Left lung (tissue), 10 donors: Measurements from ENCODE around the gene DDX51. TPM values are rescaled to one million over a fixed set of nuclear protein-coding genes. Genes with fewer than 3 reads are reported as not detected.

ENCODE experiments used
- ATAC-seq: fragments of 200-7000 bp; cut with Tn5 transposase; one replicate; pipeline ENCODE4 v1.9.1; 2020; ENCODE audit warnings: moderate library complexity
- DNase-seq, 4 donors: peaks; one replicate each; pipeline ENCODE4 v3.0.0-alpha.2; 2013 to 2020
- H3K27ac ChIP-seq, 2 donors: fragments of 200-600 bp; sonication (generic) in 1 of 2; one replicate each; pipeline versions ENCODE4 v1.5.0 to v1.8.0; 2020 to 2021
- H3K27me3 ChIP-seq, 2 donors: fragments of 200-600 bp; sonication (generic) in 1 of 2; one replicate each; pipeline versions ENCODE4 v1.5.0 to v1.8.0; 2020 to 2021
- H3K36me3 ChIP-seq, 2 donors: fragments of 200-600 bp; sonication (generic) in 1 of 2; one replicate each; pipeline versions ENCODE4 v1.5.0 to v1.8.0; 2020 to 2021
- H3K4me1 ChIP-seq, 2 donors: fragments of 200-600 bp; one replicate each; pipeline ENCODE4 v1.8.0; 2021
- H3K4me3 ChIP-seq, 2 donors: fragments of 200-600 bp; sonication (generic) in 1 of 2; one replicate each; pipeline versions ENCODE4 v1.5.0 to v1.8.0; 2020 to 2021; ENCODE audit warnings: mild to moderate bottlenecking in 1 of 2
- H3K9me3 ChIP-seq, 2 donors: fragments of 200-600 bp; sonication (generic) in 1 of 2; one replicate each; pipeline versions ENCODE4 v1.5.0 to v1.8.0; 2020 to 2021
- intact Hi-C, 2 donors: fragments of 100-400 bp; cut with DNase I; formaldehyde crosslinking; loops; one replicate each; pipeline versions ENCODE4 v1.11.2 to v1.14.2; 2022
- polyA plus RNA-seq, 6 donors: library from polyadenylated mRNA; unstranded; fragments of 120-200 nt; gene quantifications; one replicate each; pipeline ENCODE4 v1.2.1, GENCODE V29; 2013; ENCODE audit not compliant: insufficient read length in 6 of 6
- total RNA-seq, 2 donors: library from RNA; stranded (reverse); fragmentation: NEBNext Ultra II Directional; extraction: Animal tissue kit (Norgen Biotek cat#: 25700); gene quantifications; one replicate each; pipeline ENCODE4 v1.2.1, GENCODE V29; 2021
- TF ChIP-seq, protein P1 (sequence below), 2 donors: fragments of 200-600 bp; sonication (generic) in 1 of 2; IDR thresholded peaks; one replicate each; pipeline versions ENCODE4 v1.5.0 to v1.8.0; 2021; ENCODE audit warnings: antibody characterized with exemption in 2 of 2
- donor health status: DM: no; HTN: yes; CAD: no.
- donor health status: DM: no; HTN: no; CAD: no.

Gene DDX51
- total and polyA plus RNA-seq, 8 donors = 11.7 to 27.6 (median 18.6) TPM

DNA sequence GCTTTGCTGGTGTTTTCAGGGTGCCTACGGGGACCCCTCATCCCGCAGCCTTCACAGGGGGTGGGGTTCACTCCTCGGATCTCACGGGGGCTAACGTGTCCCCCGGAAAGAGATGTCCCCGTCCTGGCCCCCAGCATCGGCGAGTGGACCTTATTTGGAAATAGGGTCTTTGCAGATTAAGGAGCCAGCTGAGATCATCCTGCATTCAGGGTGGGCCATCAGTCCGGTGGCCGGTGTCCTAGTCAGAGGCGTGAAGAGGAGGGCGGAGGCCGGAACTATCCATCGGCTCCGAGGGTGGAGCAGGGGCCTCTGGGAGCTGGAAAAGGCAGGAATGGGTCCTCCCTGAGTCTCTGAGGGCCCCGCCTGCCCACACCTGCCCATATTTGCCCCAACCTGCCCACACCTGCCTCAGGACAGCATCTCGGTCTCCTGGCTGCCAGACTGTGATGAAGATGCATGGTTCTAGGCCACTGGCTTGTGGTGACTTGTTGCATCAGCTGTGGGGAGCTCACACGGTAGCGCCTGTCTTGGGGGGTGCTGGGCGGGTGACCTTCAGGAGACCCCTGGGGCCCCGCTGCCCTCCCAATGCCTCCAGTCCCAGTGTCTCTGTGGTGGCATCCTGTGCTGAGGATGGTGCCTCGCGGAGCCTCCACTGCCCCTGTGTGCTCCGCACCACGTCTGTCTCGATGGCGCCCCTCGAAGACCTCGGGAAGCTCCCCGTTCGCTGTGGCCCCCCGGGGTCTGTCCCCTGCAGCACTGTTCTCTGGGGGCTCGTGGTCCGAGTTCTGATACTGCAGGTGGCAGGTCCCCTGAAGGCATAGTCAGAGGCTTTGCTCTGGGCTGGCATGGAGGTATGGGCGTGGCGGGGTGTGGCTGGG lies 14.8 kb upstream of the DDX51 start:
- intact Hi-C loops = no loop called here
- Histone ChIP-seq H3K27ac (no peak overlapping the region), H3K4me3 (no peak overlapping the region), H3K36me3 (no peaks in the 10 kb centered on the region), H3K4me1 (peaks cover 6 to 24% of the 10 kb centered on the region in 2 donors), H3K9me3 (no peaks in the 10 kb centered on the region), H3K27me3 (peaks cover 0 to 15% of the 10 kb centered on the region in 2 donors)
- TF ChIP-seq, protein P1, sequence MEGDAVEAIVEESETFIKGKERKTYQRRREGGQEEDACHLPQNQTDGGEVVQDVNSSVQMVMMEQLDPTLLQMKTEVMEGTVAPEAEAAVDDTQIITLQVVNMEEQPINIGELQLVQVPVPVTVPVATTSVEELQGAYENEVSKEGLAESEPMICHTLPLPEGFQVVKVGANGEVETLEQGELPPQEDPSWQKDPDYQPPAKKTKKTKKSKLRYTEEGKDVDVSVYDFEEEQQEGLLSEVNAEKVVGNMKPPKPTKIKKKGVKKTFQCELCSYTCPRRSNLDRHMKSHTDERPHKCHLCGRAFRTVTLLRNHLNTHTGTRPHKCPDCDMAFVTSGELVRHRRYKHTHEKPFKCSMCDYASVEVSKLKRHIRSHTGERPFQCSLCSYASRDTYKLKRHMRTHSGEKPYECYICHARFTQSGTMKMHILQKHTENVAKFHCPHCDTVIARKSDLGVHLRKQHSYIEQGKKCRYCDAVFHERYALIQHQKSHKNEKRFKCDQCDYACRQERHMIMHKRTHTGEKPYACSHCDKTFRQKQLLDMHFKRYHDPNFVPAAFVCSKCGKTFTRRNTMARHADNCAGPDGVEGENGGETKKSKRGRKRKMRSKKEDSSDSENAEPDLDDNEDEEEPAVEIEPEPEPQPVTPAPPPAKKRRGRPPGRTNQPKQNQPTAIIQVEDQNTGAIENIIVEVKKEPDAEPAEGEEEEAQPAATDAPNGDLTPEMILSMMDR (IDR thresholded peaks at IDR 0.05) = no peak
- ATAC-seq (no peak), DNase-seq (peak in 1 of 4 donors; percentile 62)

DNA sequence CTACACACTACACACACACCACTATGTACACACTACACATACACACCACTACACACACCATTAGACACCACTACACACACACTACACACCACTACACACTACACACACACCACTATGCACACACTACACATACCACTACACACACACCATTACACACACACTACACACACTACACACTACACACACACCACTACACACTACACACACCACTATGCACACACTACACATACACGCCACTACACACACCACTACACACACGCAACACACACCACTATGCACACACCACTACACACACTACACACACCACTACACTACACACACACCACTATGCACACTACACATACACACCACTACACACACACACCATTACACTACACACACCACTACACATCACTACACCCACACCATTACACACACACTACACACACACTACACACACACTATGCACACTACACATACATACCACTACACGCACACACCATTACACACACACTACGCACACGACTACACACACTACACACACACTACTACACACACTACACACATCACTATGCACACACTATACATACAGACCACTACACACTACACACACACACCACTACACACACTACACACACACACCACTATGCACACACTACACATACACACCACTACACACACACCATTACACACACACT lies 13.8 kb upstream of the DDX51 start:
- H3K4me1 ChIP-seq = peaks cover 2 to 18% of the 10 kb centered on the region in 2 donors
- TF ChIP-seq, protein P1 (IDR thresholded peaks at IDR 0.05) = no peak
- DNase-seq (no peak), ATAC-seq (no peak)
- no peak overlapping the region for H3K4me3 ChIP-seq
- H3K36me3 ChIP-seq = no peaks in the 10 kb centered on the region
- intact Hi-C loops = no loop called here
- peaks cover 0 to 5% of the 10 kb centered on the region in 2 donors for H3K27me3 ChIP-seq
- H3K27ac ChIP-seq = no peak overlapping the region
- no peaks in the 10 kb centered on the region for H3K9me3 ChIP-seq

DNA sequence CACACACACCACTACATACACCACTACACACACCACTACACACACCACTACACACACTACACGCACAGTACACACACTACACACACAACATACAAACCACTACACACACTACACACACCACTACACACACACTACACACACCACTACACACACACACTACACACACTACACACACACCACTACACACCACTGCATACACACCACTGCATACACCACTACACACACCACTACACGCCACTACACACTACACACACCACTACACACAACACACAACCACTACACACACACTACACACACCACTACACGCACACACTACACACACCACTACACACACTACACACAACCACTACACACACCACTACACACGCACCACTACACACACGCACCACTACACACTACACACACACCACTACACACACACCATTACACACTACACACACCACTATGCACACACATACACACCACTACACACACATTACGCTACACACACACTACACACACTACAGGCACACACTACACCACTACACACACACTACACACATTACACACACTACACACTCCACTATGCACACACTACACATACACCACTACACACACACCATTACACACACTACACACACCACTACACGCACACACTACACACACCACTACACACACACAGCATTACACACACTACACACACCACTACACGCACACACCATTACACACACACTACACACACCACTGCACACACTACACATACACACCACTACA lies 12.6 kb upstream of the DDX51 start:
- peaks cover 0 to 9% of the 10 kb centered on the region in 2 donors for H3K4me1 ChIP-seq
- H3K4me3 ChIP-seq = no peak overlapping the region
- no peaks in the 10 kb centered on the region for H3K9me3 ChIP-seq
- peaks cover 0 to 8% of the 10 kb centered on the region in 2 donors for H3K36me3 ChIP-seq
- intact Hi-C loops = no loop called here
- H3K27ac ChIP-seq = no peak overlapping the region
- no peaks in the 10 kb centered on the region for H3K27me3 ChIP-seq
- DNase-seq (no peak), ATAC-seq (no peak)
- TF ChIP-seq, protein P1 (IDR thresholded peaks at IDR 0.05) = no peak

DNA sequence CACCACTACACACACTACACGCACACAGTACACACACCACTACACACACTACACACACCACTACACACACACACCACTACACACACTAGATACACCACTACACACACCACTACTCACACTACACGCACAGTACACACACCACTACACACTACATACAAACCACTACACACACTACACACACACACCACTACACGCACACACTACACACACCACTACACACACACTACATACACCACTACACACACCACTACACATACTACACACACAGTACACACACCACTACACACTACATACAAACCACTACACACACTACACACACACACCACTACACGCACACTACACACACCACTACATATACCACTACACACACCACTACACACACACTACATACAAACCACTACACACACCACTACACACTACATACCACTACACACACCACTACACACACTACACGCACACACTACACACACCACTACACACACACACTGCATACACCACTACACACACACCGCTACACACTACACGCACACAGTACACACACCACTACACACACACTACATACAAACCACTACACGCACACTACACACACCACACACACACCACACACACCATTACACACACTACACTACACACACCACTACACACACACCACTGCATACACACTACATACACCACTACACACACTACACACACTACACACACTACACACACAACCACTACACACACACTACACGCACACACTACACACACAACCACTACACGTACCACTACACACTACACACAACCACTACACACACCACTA lies 11.9 kb upstream of the DDX51 start:
- ATAC-seq (no peak), DNase-seq (no peak)
- no peak overlapping the region for H3K27ac ChIP-seq
- no peaks in the 10 kb centered on the region for H3K9me3 ChIP-seq
- H3K27me3 ChIP-seq = no peaks in the 10 kb centered on the region
- H3K4me1 ChIP-seq = peaks cover 0 to 9% of the 10 kb centered on the region in 2 donors
- TF ChIP-seq, protein P1 (IDR thresholded peaks at IDR 0.05) = no peak
- H3K36me3 ChIP-seq = peaks cover 0 to 16% of the 10 kb centered on the region in 2 donors
- intact Hi-C loops = no loop called here
- H3K4me3 ChIP-seq = no peak overlapping the region
